ENCODE data around the gene SPATA2. TPM values are rescaled to one million over a fixed set of nuclear protein-coding genes. Genes with fewer than 3 reads are reported as not detected.

The SPATA2 gene
- total and polyA plus RNA-seq, 7 donors, result 2.1 to 12.5 (median 4.7) TPM

GRCh38 chr20:49941456-49941855, 26.1 kb upstream of the SPATA2 start:
- TF ChIP-seq POLR2AphosphoS5 (IDR thresholded peaks at IDR 0.05), result no peak
- TF ChIP-seq POLR2A (IDR thresholded peaks at IDR 0.05), result no peak
- no peak for TF ChIP-seq EP300 (IDR thresholded peaks at IDR 0.05)
- TF ChIP-seq CTCF (IDR thresholded peaks at IDR 0.05), result no peak
- DNase-seq, result peak; percentile 1
- 95 to 96% methylated on average over 15 of the region's 15 CpGs for WGBS, 2 donors
- no peaks in the 10 kb centered on the region for H3K27me3 ChIP-seq
- H3K36me3 ChIP-seq, result peaks cover 10 to 70% (median 22%) of the 10 kb centered on the region in 4 donors
- H3K9me3 ChIP-seq, result no peaks in the 10 kb centered on the region
- H3K4me1 ChIP-seq, result peaks cover 0 to 37% (median 28%) of the 10 kb centered on the region in 4 donors
- no peak overlapping the region for H3K4me3 ChIP-seq
- H3K27ac ChIP-seq, result no peak overlapping the region
- intact Hi-C loops (cut with DNase I), result no loop called here

- intact Hi-C loops (cut with DNase I), result no loop called here
- WGBS, 2 donors, result 44 to 71% methylated on average over 12 of the region's 12 CpGs
- Histone ChIP-seq H3K27ac (peak overlapping the region; percentile 54 to 96 (median 95)), H3K27me3 (no peaks in the 10 kb centered on the region), H3K4me1 (peaks cover 0 to 44% (median 31%) of the 10 kb centered on the region in 4 donors), H3K4me3 (peak overlapping the region in 2 of 4 donors; percentile 91 to 92), H3K9me3 (no peaks in the 10 kb centered on the region), H3K36me3 (peaks cover 6 to 43% (median 7%) of the 10 kb centered on the region in 4 donors)
- peak; percentile 83 for DNase-seq
- no peak for TF ChIP-seq POLR2A (IDR thresholded peaks at IDR 0.05)
- TF ChIP-seq POLR2AphosphoS5 (IDR thresholded peaks at IDR 0.05), result no peak
- no peak for TF ChIP-seq EP300 (IDR thresholded peaks at IDR 0.05)
- TF ChIP-seq CTCF (IDR thresholded peaks at IDR 0.05), result no peak
These were observed 23.1 kb upstream of the SPATA2 start for GRCh38 chr20:49938173-49939163.

GRCh38 chr20:49937027-49937929, 21.9 kb upstream of the SPATA2 start:
- Histone ChIP-seq H3K4me1 (peaks cover 0 to 44% (median 31%) of the 10 kb centered on the region in 4 donors), H3K36me3 (peaks cover 3 to 32% (median 6%) of the 10 kb centered on the region in 4 donors), H3K4me3 (peak overlapping the region; percentile 91 to 98 (median 92)), H3K27me3 (no peaks in the 10 kb centered on the region), H3K9me3 (no peaks in the 10 kb centered on the region), H3K27ac (peak overlapping the region; percentile 93 to 96 (median 95))
- intact Hi-C loops (cut with DNase I), result no loop called here
- peak; percentile 63 for DNase-seq
- 2 to 11% methylated on average over 12 of the region's 12 CpGs for WGBS, 2 donors
- TF ChIP-seq EP300 (IDR thresholded peaks at IDR 0.05), result no peak

- peak within 1 kb of the TSS; percentile 91 to 98 (median 92) for H3K4me3 ChIP-seq
- H3K27me3 ChIP-seq, result no peaks in the 10 kb centered on the region
- peaks cover 0 to 42% (median 31%) of the 10 kb centered on the region in 4 donors for H3K4me1 ChIP-seq
- intact Hi-C loops (cut with DNase I), result no loop called here
- peak within 1 kb of the TSS; percentile 93 to 96 (median 95) for H3K27ac ChIP-seq
- DNase-seq, result peak; percentile 96
- H3K9me3 ChIP-seq, result no peaks in the 10 kb centered on the region
- TF ChIP-seq CTCF (IDR thresholded peaks at IDR 0.05) (no peak), EP300 (IDR thresholded peaks at IDR 0.05) (peak in 1 of 4 donors; percentile 35), POLR2A (IDR thresholded peaks at IDR 0.05) (peak; percentile 94 to 95), POLR2AphosphoS5 (IDR thresholded peaks at IDR 0.05) (peak; percentile 97 to 100 (median 98))
- 0% methylated on average over 79 of the region's 79 CpGs for WGBS, 2 donors
- H3K36me3 ChIP-seq, result peaks cover 0 to 23% (median 2%) of the 10 kb centered on the region in 4 donors
These were observed 21.1 kb upstream of the SPATA2 start, which contains the start of gene RNF114 for GRCh38 chr20:49936153-49937026. Gene RNF114, plus strand, starts transcription at chr20:49936397. Its CDS starts 16 bp downstream, at chr20:49936413.
